ENCODE results near the gene CREB3L4. TPM values are rescaled to one million over a fixed set of nuclear protein-coding genes. Genes with fewer than 3 reads are reported as not detected.
A peak's percentile ranks its signal among the peaks of the same experiment; 100 is the strongest.

CREB3L4 gene
- polyA plus RNA-seq, 1 experiment, result 8.7 TPM

DNA sequence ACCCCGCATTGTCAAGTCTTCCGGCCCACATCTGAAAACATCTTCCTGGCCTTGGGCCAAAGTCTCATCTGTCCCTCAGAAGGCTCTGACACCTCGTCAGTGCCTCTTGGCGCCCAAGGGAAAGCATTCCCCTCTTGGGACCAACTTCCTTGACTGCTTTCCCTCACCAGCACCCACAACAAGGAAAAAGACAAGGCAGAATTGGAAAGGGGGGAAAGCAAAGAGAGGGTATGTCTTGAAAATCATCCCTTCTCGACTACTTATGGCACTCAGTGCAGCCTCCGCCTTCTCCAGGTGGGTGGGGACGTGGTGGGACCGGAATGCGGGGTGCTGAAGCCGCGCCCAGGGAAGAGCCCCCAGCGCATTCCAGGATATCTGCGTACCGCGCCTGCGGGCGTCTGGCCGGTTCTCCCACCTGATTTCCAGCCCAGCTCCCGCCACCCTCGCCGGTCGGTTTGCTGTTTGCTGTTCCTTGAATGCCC, 3.8 kb upstream of the CREB3L4 start:
- H3K4me3 ChIP-seq (ENCODE audit: low read depth, low read length), result peak overlapping the region; percentile 87
- DNase-seq (ENCODE audit: low read depth), result no peak
- TF ChIP-seq, protein P1, sequence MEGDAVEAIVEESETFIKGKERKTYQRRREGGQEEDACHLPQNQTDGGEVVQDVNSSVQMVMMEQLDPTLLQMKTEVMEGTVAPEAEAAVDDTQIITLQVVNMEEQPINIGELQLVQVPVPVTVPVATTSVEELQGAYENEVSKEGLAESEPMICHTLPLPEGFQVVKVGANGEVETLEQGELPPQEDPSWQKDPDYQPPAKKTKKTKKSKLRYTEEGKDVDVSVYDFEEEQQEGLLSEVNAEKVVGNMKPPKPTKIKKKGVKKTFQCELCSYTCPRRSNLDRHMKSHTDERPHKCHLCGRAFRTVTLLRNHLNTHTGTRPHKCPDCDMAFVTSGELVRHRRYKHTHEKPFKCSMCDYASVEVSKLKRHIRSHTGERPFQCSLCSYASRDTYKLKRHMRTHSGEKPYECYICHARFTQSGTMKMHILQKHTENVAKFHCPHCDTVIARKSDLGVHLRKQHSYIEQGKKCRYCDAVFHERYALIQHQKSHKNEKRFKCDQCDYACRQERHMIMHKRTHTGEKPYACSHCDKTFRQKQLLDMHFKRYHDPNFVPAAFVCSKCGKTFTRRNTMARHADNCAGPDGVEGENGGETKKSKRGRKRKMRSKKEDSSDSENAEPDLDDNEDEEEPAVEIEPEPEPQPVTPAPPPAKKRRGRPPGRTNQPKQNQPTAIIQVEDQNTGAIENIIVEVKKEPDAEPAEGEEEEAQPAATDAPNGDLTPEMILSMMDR (IDR thresholded peaks at IDR 0.05; ENCODE audit: insufficient read depth, low read depth, low read length), result no peak
- H3K36me3 ChIP-seq (ENCODE audit: control insufficient read depth, insufficient read depth, low read length), result peaks cover 14% of the 10 kb centered on the region
- H3K27me3 ChIP-seq (ENCODE audit: control insufficient read depth, insufficient read depth, low read length), result no peaks in the 10 kb centered on the region
- POLR2A ChIA-PET, result interaction anchor here (1.4 kb wide), 1 partner anchor 14 kb away, joined by 6 read pairs; the partner anchor contains the start of gene JTB
- CTCF ChIA-PET, result interaction anchor here (0.6 to 4.8 kb wide), 5 partner anchors 10 to 24 kb away, joined by 3 to 32 read pairs (median 5); partner anchors contain the start of genes JTB and RAB13

DNA sequence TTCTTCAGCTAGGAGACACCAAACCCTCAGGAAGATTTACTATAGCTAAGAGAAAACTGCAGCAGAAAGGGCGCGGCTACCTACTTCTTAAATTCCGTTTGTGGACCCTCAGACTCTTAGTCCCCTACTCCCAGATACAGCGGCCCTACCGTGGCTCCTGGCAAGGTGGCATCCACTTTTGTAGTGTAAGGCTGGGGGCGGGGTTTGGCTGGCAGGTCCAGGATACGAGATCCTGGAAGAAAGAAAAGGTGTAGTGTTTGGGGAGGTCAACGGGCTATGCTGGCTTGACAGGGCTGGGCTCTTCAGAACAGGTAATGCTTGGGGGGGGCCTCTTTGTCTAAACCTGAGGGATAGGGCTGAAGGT, 280 bp downstream of the CREB3L4 start:
- ChIA-PET CTCF (interaction anchor here (0.7 to 3.8 kb wide), 12 partner anchors 8 to 296 kb away, joined by 3 to 26 read pairs (median 4); partner anchors contain the start of genes DENND4B, JTB, RAB13 and RPS27), POLR2A (interaction anchor here (0.5 to 1.9 kb wide), 3 partner anchors 10 to 58 kb away, joined by 5 to 17 read pairs (median 6); partner anchors contain the start of genes JTB and RPS27)
- no peaks in the 10 kb centered on the region for H3K36me3 ChIP-seq (ENCODE audit: control insufficient read depth, insufficient read depth, low read length)
- no peak for DNase-seq (ENCODE audit: low read depth)
- H3K27me3 ChIP-seq (ENCODE audit: control insufficient read depth, insufficient read depth, low read length), result no peaks in the 10 kb centered on the region
- peak overlapping the region; percentile 53 for H3K4me3 ChIP-seq (ENCODE audit: low read depth, low read length)
- TF ChIP-seq, protein P1 (IDR thresholded peaks at IDR 0.05; ENCODE audit: insufficient read depth, low read depth, low read length), result no peak

DNA sequence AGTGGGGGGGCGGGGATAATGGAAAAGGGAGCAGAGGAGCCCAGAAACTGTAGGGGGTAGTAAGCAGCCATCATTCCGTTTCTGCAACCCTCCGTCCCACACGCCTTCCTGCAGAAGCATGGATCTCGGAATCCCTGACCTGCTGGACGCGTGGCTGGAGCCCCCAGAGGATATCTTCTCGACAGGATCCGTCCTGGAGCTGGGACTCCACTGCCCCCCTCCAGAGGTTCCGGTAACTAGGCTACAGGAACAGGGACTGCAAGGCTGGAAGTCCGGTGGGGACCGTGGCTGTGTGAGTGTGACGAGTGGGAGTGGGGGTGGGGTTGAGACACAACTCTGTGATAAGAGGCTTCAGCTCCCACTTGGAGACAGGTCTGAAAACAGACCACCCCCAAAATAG, 706 bp downstream of the CREB3L4 start:
- POLR2A ChIA-PET, result interaction anchor here (1.6 kb wide), 1 partner anchor 22 kb away, joined by 6 read pairs; the partner anchor contains the start of gene RPS27
- H3K36me3 ChIP-seq (ENCODE audit: control insufficient read depth, insufficient read depth, low read length), result no peaks in the 10 kb centered on the region
- H3K27me3 ChIP-seq (ENCODE audit: control insufficient read depth, insufficient read depth, low read length), result no peaks in the 10 kb centered on the region
- CTCF ChIA-PET, result interaction anchor here (0.6 to 3.8 kb wide), 8 partner anchors 7 to 176 kb away, joined by 3 to 26 read pairs (median 8); partner anchors contain the start of genes DENND4B, JTB and RAB13
- DNase-seq (ENCODE audit: low read depth), result no peak
- TF ChIP-seq, protein P1 (IDR thresholded peaks at IDR 0.05; ENCODE audit: insufficient read depth, low read depth, low read length), result no peak
- peak overlapping the region; percentile 53 for H3K4me3 ChIP-seq (ENCODE audit: low read depth, low read length)

DNA sequence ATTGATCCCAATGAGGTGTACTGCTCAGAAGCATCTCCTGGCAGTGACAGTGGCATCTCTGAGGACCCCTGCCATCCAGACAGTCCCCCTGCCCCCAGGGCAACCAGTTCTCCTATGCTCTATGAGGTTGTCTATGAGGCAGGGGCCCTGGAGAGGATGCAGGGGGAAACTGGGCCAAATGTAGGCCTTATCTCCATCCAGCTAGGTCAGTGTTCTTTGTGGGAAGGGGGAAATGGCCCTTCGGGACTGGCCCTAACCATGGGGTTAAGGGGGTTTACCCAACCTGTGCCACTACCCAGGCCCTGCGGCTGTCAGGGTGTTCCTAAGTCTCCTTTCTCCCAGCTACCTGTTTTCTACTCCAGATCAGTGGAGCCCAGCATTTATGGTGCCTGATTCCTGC, 1.3 kb downstream of the CREB3L4 start:
- H3K36me3 ChIP-seq (ENCODE audit: control insufficient read depth, insufficient read depth, low read length), result peaks cover 3% of the 10 kb centered on the region
- TF ChIP-seq, protein P1 (IDR thresholded peaks at IDR 0.05; ENCODE audit: insufficient read depth, low read depth, low read length), result no peak
- H3K4me3 ChIP-seq (ENCODE audit: low read depth, low read length), result no peak overlapping the region
- DNase-seq (ENCODE audit: low read depth), result no peak
- H3K27me3 ChIP-seq (ENCODE audit: control insufficient read depth, insufficient read depth, low read length), result no peaks in the 10 kb centered on the region
- ChIA-PET CTCF (interaction anchor here (0.6 to 3.8 kb wide), 6 partner anchors 9 to 172 kb away, joined by 3 to 26 read pairs (median 8); partner anchors contain the start of genes DENND4B, JTB and RAB13), POLR2A (interaction anchor here (0.5 kb wide), 1 partner anchor 8 kb away, joined by 3 read pairs; the partner anchor contains the start of gene JTB)

DNA sequence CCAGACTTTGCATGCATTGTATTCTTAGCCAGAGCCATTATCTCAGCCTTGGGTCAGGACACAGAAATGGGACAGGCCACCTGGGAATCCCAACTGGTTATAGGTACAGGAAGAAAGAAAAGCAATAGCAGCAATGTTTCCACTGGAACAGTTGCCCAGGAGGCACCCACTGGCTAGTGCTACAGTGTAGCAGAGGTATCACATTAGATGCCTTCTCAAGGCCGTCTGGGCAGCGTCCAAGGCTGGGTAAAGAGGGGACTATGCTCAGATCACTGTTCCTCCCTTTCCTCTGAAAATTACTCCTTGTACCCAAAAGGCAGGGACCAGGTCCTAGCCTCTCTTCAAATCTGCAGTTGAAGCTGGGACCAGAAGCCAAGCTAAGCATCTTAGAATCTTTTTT, 2.6 kb downstream of the CREB3L4 start:
- H3K27me3 ChIP-seq (ENCODE audit: control insufficient read depth, insufficient read depth, low read length), result no peaks in the 10 kb centered on the region
- no peak overlapping the region for H3K4me3 ChIP-seq (ENCODE audit: low read depth, low read length)
- ChIA-PET CTCF (no interaction called here), POLR2A (no interaction called here)
- DNase-seq (ENCODE audit: low read depth), result no peak
- peaks cover 5% of the 10 kb centered on the region for H3K36me3 ChIP-seq (ENCODE audit: control insufficient read depth, insufficient read depth, low read length)
- TF ChIP-seq, protein P1 (IDR thresholded peaks at IDR 0.05; ENCODE audit: insufficient read depth, low read depth, low read length), result no peak
